MM.1S (cell line): Measurements from ENCODE around the gene CREB5.

ENCODE experiments used
- DNase-seq: peaks from one replicate; pipeline ENCODE4 v3.0.0-alpha.2; 2015
- H2AFZ ChIP-seq: fragments of 300-600 bp; sonication (generic); 2 replicates; pipeline ENCODE4 v1.6.0; 2016; ENCODE audit warnings: antibody characterized with exemption, low read length
- H3F3A ChIP-seq: fragments of 300-600 bp; sonication (generic); 2 replicates; pipeline ENCODE4 v1.6.1; 2016; ENCODE audit warnings: mild to moderate bottlenecking, antibody characterized with exemption, low read length, moderate library complexity, mixed read lengths; ENCODE audit not compliant: insufficient read depth
- H3K27ac ChIP-seq: fragments of 300-600 bp; sonication (generic); 2 replicates; pipeline ENCODE4 v1.5.1; 2016; ENCODE audit warnings: mild to moderate bottlenecking, low read length
- H3K27me3 ChIP-seq: fragments of 300-600 bp; sonication (generic); replicated peaks from 2 replicates; pipeline ENCODE4 v1.6.0; 2016; ENCODE audit warnings: low read length; ENCODE audit not compliant: insufficient read depth
- H3K36me3 ChIP-seq: fragments of 300-600 bp; sonication (generic); replicated peaks from 2 replicates; pipeline ENCODE4 v1.6.1; 2016; ENCODE audit warnings: mild to moderate bottlenecking, low read length, mixed read lengths; ENCODE audit not compliant: insufficient read depth
- H3K4me1 ChIP-seq: fragments of 300-600 bp; sonication (generic); 2 replicates; pipeline ENCODE4 v1.6.1; 2016; ENCODE audit warnings: low read length, mixed read lengths
- H3K4me2 ChIP-seq: fragments of 300-600 bp; sonication (generic); 2 replicates; pipeline ENCODE4 v1.6.0; 2016; ENCODE audit warnings: low read depth, low read length
- H3K4me3 ChIP-seq: fragments of 300-600 bp; sonication (generic); 2 replicates; pipeline ENCODE4 v1.5.1; 2016; ENCODE audit warnings: low read length, mixed read lengths
- H3K79me2 ChIP-seq: fragments of 300-600 bp; sonication (generic); 2 replicates; pipeline ENCODE4 v1.6.1; 2016; ENCODE audit warnings: mixed run types, low read length, mixed read lengths
- H3K9ac ChIP-seq: fragments of 300-600 bp; sonication (generic); 2 replicates; pipeline ENCODE4 v1.6.1; 2016; ENCODE audit warnings: low read length, mixed read lengths
- H3K9me2 ChIP-seq: fragments of 300-600 bp; sonication (generic); replicated peaks from 2 replicates; pipeline ENCODE4 v1.6.1; 2016; ENCODE audit warnings: mild to moderate bottlenecking, low read length, mixed read lengths; ENCODE audit not compliant: insufficient read depth
- H3K9me3 ChIP-seq: fragments of 300-600 bp; sonication (generic); replicated peaks from 2 replicates; pipeline ENCODE4 v1.6.1; 2016; ENCODE audit warnings: mild to moderate bottlenecking, low read length, mixed read lengths; ENCODE audit not compliant: insufficient read depth
- H4K20me1 ChIP-seq: fragments of 300-600 bp; sonication (generic); 2 replicates; pipeline ENCODE4 v1.6.1; 2016; ENCODE audit warnings: mild to moderate bottlenecking, low read length, moderate library complexity, mixed read lengths; ENCODE audit not compliant: insufficient read depth
- EZH2 ChIP-seq: fragments of 300-600 bp; sonication (generic); optimal IDR thresholded peaks from 2 replicates; pipeline ENCODE3; 2017; ENCODE audit warnings: low read depth, mild to moderate bottlenecking, antibody characterized with exemption, low read length, mixed read lengths
- EZH2phosphoT487 ChIP-seq: fragments of 300-600 bp; sonication (generic); IDR thresholded peaks from 2 replicates; pipeline ENCODE4 v1.6.1; 2018; ENCODE audit warnings: antibody characterized with exemption, low read length
- TF ChIP-seq, protein P1 (sequence below): fragments of 300-600 bp; sonication (generic); IDR thresholded peaks from 2 replicates; pipeline ENCODE4 v1.5.1; 2016; ENCODE audit warnings: antibody characterized with exemption, low read length, mixed read lengths

Gene CREB5

DNA sequence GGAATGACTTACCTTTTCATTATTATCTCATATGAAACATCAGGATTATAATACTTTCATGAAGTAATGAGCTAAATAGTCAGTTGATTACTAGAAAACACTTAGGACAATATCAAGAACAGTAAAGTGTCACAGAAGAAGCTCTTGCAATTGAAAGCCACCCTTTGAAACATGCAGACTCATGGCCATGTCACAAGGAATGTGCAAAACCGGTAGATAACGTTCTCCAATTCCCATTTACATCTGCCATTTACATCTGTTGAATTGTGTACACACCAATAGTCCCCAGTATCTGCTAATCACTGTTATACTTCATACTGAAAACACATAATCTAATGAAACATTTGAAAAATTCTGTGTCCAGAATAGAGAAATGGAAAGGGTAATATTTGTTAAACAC, 237.5 kb downstream of the CREB5 start:
- Histone ChIP-seq H3K4me1 (no peaks in the 10 kb centered on the region), H3K79me2 (no peaks in the 10 kb centered on the region), H3K9me3 (no peaks in the 10 kb centered on the region), H3F3A (no peaks in the 10 kb centered on the region), H3K36me3 (no peaks in the 10 kb centered on the region), H3K4me3 (no peak overlapping the region), H3K4me2 (no peak overlapping the region), H3K27me3 (no peaks in the 10 kb centered on the region), H3K27ac (no peak overlapping the region), H4K20me1 (no peaks in the 10 kb centered on the region), H3K9ac (no peak overlapping the region), H2AFZ (no peak overlapping the region), H3K9me2 (no peaks in the 10 kb centered on the region)
- DNase-seq, result no peak
- TF ChIP-seq, protein P1, sequence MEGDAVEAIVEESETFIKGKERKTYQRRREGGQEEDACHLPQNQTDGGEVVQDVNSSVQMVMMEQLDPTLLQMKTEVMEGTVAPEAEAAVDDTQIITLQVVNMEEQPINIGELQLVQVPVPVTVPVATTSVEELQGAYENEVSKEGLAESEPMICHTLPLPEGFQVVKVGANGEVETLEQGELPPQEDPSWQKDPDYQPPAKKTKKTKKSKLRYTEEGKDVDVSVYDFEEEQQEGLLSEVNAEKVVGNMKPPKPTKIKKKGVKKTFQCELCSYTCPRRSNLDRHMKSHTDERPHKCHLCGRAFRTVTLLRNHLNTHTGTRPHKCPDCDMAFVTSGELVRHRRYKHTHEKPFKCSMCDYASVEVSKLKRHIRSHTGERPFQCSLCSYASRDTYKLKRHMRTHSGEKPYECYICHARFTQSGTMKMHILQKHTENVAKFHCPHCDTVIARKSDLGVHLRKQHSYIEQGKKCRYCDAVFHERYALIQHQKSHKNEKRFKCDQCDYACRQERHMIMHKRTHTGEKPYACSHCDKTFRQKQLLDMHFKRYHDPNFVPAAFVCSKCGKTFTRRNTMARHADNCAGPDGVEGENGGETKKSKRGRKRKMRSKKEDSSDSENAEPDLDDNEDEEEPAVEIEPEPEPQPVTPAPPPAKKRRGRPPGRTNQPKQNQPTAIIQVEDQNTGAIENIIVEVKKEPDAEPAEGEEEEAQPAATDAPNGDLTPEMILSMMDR, result no peak
- TF ChIP-seq EZH2phosphoT487, result no peak

DNA sequence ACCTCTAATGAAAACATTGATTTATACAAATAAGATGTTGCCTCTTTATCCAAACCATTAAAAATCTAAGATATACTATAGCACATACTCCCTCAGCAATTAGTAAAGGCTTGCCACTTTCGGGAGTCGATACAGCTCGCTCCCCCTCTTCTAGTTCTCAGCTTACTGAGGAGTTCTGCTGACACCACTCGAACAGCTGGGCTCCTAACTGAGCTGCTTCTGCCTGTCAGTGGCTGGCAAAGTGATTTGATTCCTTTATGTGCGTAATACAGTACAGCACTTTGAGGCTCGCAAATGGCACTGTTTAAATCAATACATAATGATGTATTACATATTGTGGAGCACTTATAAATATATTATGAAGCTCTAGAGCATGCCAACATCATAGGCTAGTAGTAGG, 241.8 kb downstream of the CREB5 start:
- no peak for DNase-seq

DNA sequence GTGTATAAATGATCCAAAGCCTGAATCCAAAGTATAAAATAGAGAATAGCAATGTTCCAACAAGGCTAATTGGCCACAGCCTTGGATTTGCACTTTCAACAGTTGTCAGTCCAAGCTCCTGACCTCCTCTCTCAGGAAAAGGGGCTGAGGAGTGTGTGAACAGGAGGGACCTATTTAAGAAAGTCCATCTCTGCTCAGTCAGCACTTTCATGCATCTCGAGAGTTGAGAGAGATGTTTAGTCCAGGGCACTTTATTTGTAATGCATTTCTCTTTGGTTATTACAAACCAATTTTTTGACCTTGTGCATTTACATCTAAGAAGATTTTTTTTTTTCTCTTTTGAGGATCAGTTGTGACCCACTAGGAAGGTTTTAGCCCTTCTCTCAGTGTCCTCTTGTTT, 244.2 kb downstream of the CREB5 start:
- DNase-seq, result no peak
- Histone ChIP-seq H3K27ac (no peak overlapping the region), H3K36me3 (no peaks in the 10 kb centered on the region), H3K9ac (no peak overlapping the region), H4K20me1 (no peaks in the 10 kb centered on the region), H3K4me1 (no peaks in the 10 kb centered on the region), H3F3A (no peaks in the 10 kb centered on the region), H3K79me2 (no peaks in the 10 kb centered on the region), H3K4me2 (no peak overlapping the region), H3K4me3 (no peak overlapping the region), H3K9me2 (no peaks in the 10 kb centered on the region), H3K27me3 (no peaks in the 10 kb centered on the region), H3K9me3 (no peaks in the 10 kb centered on the region), H2AFZ (no peak overlapping the region)
- TF ChIP-seq EZH2phosphoT487 (no peak), EZH2 (no peak)
- TF ChIP-seq, protein P1, result no peak

More for the DNA sequence above, 241.8 kb downstream of the CREB5 start:
- Histone ChIP-seq H3K9me2 (no peaks in the 10 kb centered on the region), H3K27ac (no peak overlapping the region), H3F3A (no peaks in the 10 kb centered on the region), H3K9me3 (no peaks in the 10 kb centered on the region), H3K9ac (no peak overlapping the region), H4K20me1 (no peaks in the 10 kb centered on the region), H3K27me3 (no peaks in the 10 kb centered on the region), H3K4me1 (no peaks in the 10 kb centered on the region), H3K79me2 (no peaks in the 10 kb centered on the region), H3K4me2 (no peak overlapping the region), H3K4me3 (no peak overlapping the region), H3K36me3 (no peaks in the 10 kb centered on the region), H2AFZ (no peak overlapping the region)
- TF ChIP-seq, protein P1, result no peak
- no peak for TF ChIP-seq EZH2
- TF ChIP-seq EZH2phosphoT487, result no peak
